GM18499 (cell line): ENCODE measurements around the gene RNU6-7.

Experiments
- ATAC-seq: cut with Tn5 transposase; IDR thresholded peaks from one replicate; pipeline ENCODE4 v1.9.1; 2021; ENCODE audit warnings: moderate number of reproducible peaks; ENCODE audit not compliant: insufficient read depth, unreplicated experiment

The RNU6-7 gene

GRCh38 chr14:32201816-32202490 is at the start of gene RNU6-7:
TSS of gene RNU6-7 (plus strand) at chr14:32202045.
- ATAC-seq: no peak

DNA sequence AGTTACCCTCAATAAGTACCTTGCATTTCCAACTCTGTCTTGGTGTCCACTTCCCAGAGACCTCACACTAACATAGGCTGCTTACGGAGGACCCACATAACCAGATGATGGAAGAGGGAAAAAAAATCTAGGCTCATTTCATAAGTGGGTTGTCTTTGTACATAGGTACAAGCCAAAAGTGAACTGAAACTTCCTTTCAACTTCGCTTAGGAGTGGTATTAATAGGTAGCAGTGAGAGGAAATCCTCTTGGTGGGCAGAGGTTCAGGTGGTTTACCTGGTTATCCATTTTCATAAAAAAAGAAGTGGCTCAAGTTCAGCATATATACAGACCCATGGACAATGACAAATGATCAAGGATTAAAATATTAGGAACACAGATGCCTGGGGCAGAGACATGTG is 35.8 kb upstream of the RNU6-7 start:
- ATAC-seq: no peak

- no peak for ATAC-seq
Observed at GRCh38 chr14:32166924-32167323, 34.9 kb upstream of the RNU6-7 start.

DNA sequence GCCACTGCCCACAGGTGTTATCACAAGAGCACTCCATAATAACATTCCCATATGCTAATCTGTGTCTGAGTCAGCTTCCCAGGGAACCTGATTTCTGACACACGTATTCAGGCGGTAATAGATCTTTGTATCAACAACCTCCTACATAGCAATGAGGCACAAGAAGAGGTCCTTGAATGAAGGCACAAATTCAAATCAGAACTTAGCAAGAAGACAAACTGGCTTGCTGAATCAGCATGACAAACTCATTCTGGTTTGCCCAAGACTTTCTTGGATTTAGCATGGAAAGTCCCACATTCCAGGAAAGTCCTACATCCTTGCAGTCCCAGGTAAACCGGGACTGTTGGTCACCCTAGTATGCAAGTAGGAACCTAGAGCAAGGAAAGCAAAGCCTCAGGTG is 33.9 kb upstream of the RNU6-7 start:
- no peak for ATAC-seq

DNA sequence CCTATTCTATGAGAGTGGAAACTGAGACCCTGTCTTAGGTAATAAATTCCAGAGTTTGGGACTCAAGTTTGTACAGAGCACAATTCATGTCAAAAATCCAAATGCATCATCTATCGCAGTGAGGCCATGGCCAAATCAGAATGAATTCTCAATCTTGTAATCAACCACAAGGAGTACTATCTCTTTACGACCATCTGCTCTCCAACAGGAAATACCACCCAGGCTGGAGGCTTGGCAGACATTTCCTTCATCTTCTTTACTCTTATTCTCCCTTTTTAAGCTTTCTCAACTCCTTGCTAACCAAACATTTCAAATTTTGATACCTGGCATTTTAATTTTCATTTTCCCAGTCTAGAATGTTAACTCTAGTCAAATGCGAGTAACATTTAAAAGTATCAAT is 32.7 kb upstream of the RNU6-7 start:
- no peak for ATAC-seq

GRCh38 chr14:32171469-32171868 is 30.4 kb upstream of the RNU6-7 start:
- ATAC-seq: no peak

GRCh38 chr14:32183151-32184058 is 18.4 kb upstream of the RNU6-7 start:
- ATAC-seq: no peak

DNA sequence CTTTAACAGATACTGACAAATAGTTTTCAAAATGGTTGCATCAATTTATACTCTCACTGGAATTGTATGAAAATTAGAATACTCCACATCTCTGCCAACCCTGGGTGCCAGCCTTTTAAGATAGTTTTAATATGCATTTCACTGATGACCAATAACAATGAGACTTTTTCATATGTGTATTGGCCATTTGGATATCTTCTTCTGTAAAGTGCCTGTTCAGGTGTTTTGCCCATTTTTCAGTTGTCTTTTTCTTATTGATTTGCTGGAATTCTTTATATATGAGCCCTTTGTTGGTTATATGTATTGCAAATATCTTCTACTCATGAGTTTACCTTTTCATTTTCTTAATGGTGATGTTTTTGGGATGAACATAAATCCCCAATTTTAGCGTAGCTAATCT is 16.7 kb upstream of the RNU6-7 start:
- no peak for ATAC-seq

- ATAC-seq: no peak
Observed at GRCh38 chr14:32186248-32186647, 15.6 kb upstream of the RNU6-7 start.

DNA sequence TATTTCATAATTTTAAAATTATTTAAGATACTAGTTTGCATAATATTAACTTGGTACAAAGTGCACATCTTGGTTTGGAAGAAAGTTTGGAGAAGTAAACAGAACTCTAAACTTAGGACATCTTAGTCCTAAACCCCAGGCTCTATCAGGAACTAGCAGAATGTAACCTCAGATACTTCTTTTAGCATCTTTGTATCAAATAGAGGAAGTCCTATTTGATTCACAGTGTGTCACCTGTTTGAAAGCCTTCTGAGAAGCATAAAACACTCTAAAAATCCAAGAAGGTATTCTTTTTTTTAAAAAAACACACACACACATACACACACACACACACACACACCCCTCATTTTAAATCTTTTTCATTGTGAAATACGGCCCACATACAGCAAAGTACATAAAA is 12.0 kb upstream of the RNU6-7 start:
- no peak for ATAC-seq

DNA sequence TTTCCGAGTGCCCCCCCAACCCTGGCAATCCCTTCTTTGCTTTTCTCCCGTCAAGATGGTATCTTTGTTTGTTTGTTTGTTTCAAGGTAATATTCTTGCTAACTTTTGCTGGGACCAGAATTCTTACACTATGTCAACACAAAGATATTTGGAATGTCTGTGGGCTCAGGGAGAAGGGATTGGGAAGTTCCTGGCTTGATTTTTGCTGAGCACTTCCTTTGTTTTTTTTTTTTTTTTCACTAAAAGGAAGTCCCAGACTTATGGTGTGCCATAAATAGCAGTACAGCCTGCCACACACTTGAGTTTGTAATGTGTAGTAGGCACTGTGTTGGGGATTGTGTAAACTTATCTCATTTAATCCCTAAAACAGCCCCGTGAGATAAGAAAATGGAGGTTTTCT is 11.2 kb upstream of the RNU6-7 start:
- no peak for ATAC-seq

DNA sequence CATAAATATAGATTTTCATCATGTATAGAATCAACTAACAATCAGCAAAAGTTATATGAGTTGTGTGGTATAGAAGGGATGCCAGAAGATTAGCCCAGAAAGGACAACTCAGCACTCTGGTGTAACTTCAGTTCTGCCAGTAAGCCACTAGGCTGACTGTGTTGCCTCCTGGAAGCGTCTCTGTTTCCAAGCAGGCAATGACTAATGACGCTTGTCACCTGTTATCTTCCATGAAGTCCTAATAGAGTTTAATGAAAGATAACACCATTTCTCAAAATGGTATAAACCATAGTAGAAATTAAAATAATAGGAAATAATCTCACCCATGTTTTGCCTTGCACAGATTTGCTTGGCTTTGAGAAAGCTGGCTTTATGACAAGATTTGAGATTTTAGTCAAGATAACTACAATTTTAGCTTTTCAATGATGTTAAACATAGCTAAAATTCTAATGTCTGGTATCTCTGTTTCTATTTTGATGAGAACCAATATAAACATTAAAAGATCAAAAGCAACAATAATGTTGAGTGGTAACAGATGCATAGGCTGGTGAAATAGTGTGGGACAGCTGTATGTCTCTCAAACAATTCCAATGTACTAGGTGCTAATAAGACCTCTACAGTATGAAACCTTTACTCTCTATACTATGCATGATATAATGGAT is 9.0 kb upstream of the RNU6-7 start:
- no peak for ATAC-seq

- ATAC-seq: no peak
Observed at GRCh38 chr14:32193532-32193931, 8.3 kb upstream of the RNU6-7 start.

DNA sequence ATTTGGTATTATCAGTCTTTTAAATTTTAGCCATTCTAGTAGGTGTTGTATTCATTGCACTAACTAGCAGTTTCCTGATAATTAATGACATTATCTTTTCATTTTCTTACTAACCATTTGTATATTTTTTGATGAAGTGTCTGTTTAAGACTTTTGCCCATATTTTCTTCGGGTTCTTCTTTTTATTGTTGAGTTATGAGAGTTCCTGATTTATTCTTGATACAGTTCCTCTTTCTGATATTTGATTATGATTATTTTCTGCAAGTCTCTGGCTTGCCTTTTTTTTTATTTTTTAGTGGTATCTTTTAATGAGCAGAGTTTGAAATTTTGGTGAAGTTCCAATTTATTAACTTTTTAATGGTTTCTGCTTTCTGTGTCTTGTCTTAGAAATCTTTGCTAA is 6.2 kb upstream of the RNU6-7 start:
- ATAC-seq: no peak

DNA sequence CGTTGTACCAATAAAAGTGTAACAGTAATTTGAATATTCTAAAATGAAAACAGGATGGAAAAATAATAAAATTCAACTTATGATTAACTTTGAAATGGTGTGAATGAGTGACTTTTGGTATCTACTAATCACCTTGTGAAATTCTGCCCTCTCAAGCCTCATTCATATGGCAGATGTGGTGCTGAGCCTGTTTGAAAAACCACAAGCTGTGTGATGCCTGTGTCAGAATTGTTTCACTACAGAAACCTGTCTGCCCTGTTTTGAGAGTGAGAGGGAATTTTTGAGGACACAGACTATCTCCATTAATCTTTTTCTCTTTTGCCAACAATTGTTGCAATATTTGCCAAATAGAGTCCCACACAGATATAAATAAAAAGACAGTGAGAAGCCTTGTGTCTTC is 3.9 kb upstream of the RNU6-7 start:
- ATAC-seq: peak; percentile 39

GRCh38 chr14:32200368-32201192 is 1.3 kb upstream of the RNU6-7 start:
- no peak for ATAC-seq

DNA sequence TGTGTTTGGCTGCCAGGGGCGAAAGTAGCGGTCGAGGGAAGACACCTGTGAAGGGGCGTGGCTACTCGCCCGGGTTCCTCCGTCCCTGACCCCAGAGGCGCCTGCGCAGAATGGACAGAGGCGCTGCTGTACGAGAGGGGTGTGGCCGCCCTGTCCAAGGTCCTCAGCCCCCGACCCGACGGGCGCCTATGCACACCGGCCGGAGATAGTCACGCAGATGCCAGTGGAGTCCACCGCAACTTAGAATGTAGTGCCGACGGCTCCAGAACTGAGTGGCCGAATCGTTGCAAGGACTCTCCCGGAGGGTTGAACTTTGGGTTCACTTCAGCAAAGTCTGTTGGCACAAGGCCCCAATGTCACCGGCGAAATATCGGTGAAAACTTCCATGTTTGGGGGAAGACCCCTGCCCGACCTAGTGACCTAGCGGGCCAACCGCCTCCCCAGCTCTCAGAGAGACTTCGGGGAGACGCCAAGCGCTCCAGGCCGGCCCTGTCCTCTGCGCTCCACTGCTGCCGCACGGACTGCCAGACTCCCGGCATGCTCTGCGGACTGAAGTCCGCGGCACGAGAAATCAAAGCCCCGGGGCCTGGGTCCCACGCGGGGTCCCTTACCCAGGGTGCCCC is 541 bp upstream of the RNU6-7 start:
- ATAC-seq: no peak

- ATAC-seq: no peak
Observed at GRCh38 chr14:32202491-32202997, 699 bp downstream of the RNU6-7 start.

DNA sequence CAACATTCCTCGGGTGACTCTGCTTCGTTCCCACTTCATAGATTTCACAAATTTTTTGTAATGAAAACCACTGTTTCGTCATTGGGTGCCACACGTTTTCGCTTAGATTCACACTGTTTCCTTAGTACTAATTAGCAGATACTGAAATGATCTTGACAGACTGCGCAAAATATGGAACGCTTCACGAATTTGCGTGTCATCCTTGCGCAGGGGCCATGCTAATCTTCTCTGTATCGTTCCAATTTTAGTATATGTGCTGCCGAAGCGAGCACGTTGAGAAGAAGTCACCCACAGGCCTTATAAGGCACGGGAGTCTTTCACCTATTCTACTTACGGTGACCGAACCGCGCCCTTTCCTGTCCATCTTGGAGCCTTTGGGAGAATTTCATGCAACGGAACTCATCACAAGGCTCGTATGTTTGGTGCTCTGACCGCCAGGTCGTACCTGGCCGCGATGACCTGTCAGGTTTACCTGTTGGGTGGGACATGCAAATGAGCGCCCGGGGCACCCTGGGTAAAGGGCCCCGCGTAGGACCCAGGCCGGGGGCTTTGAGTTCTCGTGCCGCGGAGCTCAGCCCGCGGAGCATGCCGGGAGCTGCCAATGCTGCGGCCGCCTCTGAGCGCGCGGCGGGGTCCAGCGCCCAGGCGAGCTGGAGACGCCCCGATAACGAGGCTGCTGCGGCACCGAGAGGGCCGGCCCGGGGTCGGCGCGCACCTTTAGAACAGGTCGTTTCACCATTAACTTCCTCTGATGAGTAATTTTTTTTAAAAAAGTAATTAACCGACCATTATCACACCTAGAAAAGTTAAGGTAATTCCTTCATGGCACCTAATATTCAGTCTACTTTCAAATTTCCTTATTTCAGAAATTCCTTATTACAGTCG is 1.4 kb downstream of the RNU6-7 start, which contains the start of gene RNU6-8:
Gene RNU6-8, minus strand, starts transcription at position 272 of the 885 bp plus-strand sequence.
- ATAC-seq: peak; percentile 31
